ENCODE results near the gene FAM3D. TPM values are rescaled to one million over a fixed set of nuclear protein-coding genes. Genes with fewer than 3 reads are reported as not detected.

Gene FAM3D
- total RNA-seq, 1 donor from 2014 or later: 0.11 TPM

DNA sequence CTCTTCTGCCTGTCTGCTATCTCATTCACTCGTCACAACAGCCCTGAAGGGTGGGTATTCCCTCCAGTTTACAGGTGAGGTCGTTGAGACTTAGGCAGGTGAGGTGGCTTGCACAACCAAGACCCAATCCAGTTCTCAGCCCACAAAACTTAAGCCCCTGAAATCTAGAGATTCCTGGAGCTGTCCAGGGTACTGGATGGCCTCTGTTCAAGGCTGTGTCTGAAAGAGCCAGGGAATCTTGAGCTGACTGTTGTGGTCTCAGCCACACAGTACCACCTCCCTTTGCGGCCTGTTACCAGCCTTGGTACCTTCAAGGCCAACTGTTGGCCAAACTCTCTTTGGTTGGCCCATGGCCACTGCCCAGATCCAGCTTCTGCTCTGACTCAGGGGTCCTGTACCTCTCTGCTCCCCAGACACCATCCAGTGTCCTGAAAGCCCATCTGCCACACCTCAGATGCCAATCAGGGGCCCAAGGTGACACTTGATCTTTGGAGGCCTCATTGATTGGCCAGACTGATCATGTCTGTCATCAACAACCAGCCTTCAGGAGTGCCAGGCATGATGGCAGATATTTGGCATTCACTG lies 78.5 kb downstream of the FAM3D start:
- H3K4me1 ChIP-seq: peaks cover 30% of the 10 kb centered on the region
- peak; percentile 82 for DNase-seq (ENCODE audit: low spot score)
- no peak overlapping the region for H3K9ac ChIP-seq
- no peak overlapping the region for H3K4me2 ChIP-seq
- H2AFZ ChIP-seq (replicated peaks): no peak overlapping the region
- H3K27me3 ChIP-seq: peaks cover 54% of the 10 kb centered on the region
- peaks cover 19% of the 10 kb centered on the region for H3F3A ChIP-seq (ENCODE audit: low read depth)
- H4K20me1 ChIP-seq (ENCODE audit: low read depth): no peaks in the 10 kb centered on the region
- H3K36me3 ChIP-seq: no peaks in the 10 kb centered on the region
- no peak overlapping the region for H3K27ac ChIP-seq
- Mint-ChIP-seq H3K9me3 (peaks cover 3% of the 10 kb centered on the region), H3K27ac (no peak overlapping the region), H3K27me3 (ENCODE audit: insufficient read depth, low read depth) (peaks cover 27% of the 10 kb centered on the region), H3K4me3 (peak overlapping the region; percentile 69), H3K4me1 (peaks cover 50% of the 10 kb centered on the region), H3K36me3 (no peaks in the 10 kb centered on the region)
- TF ChIP-seq CTCF (IDR thresholded peaks at IDR 0.05): no peak
- no peak for TF ChIP-seq EZH2phosphoT487 (IDR thresholded peaks at IDR 0.05)
- TF ChIP-seq EZH2 (IDR thresholded peaks at IDR 0.05): no peak
- H3K4me3 ChIP-seq: no peak overlapping the region
- no peaks in the 10 kb centered on the region for H3K79me2 ChIP-seq (ENCODE audit: low read depth)
- H3K9me3 ChIP-seq (ENCODE audit: low read depth): no peaks in the 10 kb centered on the region

DNA sequence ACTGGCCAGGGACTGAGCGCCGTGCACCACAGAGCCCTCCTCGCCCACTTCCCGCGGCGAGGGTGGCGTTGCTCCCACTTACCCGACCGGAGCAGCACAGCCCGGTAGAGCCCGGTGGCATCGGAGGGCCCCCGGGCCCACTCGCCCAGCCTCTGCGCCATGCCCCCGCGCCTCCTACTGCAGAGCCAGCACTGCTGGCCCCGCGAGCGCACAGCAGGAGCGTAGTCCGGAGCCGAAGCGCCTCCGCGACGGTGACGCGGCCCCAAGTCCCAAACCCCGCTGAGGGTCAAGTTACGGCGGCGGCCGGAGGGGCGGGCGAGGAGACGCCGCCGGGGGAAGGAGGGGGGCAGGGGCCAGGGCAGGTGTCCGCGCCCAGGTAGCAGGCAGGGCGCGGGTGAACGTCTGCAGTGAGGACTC lies 79.8 kb downstream of the FAM3D start:
- Histone ChIP-seq H3K9me3 (ENCODE audit: low read depth) (no peaks in the 10 kb centered on the region), H3K27me3 (peaks cover 54% of the 10 kb centered on the region)

GRCh38 chr3:58585994-58586393 lies 80.6 kb downstream of the FAM3D start:
- Mint-ChIP-seq H3K4me3 (peak overlapping the region; percentile 65), H3K4me1 (peaks cover 63% of the 10 kb centered on the region), H3K36me3 (no peaks in the 10 kb centered on the region), H3K27me3 (ENCODE audit: insufficient read depth, low read depth) (peaks cover 33% of the 10 kb centered on the region), H3K9me3 (peaks cover 3% of the 10 kb centered on the region), H3K27ac (peak overlapping the region; percentile 14)
- Histone ChIP-seq H3K4me3 (peak overlapping the region; percentile 32), H3K9me3 (ENCODE audit: low read depth) (no peaks in the 10 kb centered on the region), H3F3A (ENCODE audit: low read depth) (peaks cover 36% of the 10 kb centered on the region), H3K9ac (no peak overlapping the region), H3K79me2 (ENCODE audit: low read depth) (no peaks in the 10 kb centered on the region), H4K20me1 (ENCODE audit: low read depth) (no peaks in the 10 kb centered on the region), H3K36me3 (no peaks in the 10 kb centered on the region), H2AFZ (replicated peaks) (no peak overlapping the region), H3K27me3 (peaks cover 54% of the 10 kb centered on the region), H3K4me2 (peak overlapping the region; percentile 83), H3K27ac (no peak overlapping the region), H3K4me1 (peaks cover 46% of the 10 kb centered on the region)
- DNase-seq (ENCODE audit: low spot score): peak; percentile 52
- TF ChIP-seq EZH2 (IDR thresholded peaks at IDR 0.05) (peak; percentile 33), EZH2phosphoT487 (IDR thresholded peaks at IDR 0.05) (peak; percentile 21), CTCF (IDR thresholded peaks at IDR 0.05) (no peak)

More for the DNA sequence above, 79.8 kb downstream of the FAM3D start:
- Histone ChIP-seq H3K9ac (no peak overlapping the region), H3K4me2 (peak overlapping the region; percentile 83), H4K20me1 (ENCODE audit: low read depth) (no peaks in the 10 kb centered on the region), H3K27ac (no peak overlapping the region), H3F3A (ENCODE audit: low read depth) (peaks cover 28% of the 10 kb centered on the region), H3K4me3 (peak overlapping the region; percentile 32), H3K36me3 (no peaks in the 10 kb centered on the region), H3K79me2 (ENCODE audit: low read depth) (no peaks in the 10 kb centered on the region), H2AFZ (replicated peaks) (no peak overlapping the region), H3K4me1 (peaks cover 43% of the 10 kb centered on the region)
- H3K4me3 Mint-ChIP-seq: no peak overlapping the region
- TF ChIP-seq EZH2 (IDR thresholded peaks at IDR 0.05) (peak; percentile 53), CTCF (IDR thresholded peaks at IDR 0.05) (no peak), EZH2phosphoT487 (IDR thresholded peaks at IDR 0.05) (peak; percentile 31)
- peak; percentile 59 for DNase-seq (ENCODE audit: low spot score)
- H3K36me3 Mint-ChIP-seq: no peaks in the 10 kb centered on the region
- H3K27me3 Mint-ChIP-seq (ENCODE audit: insufficient read depth, low read depth): peaks cover 29% of the 10 kb centered on the region
- peaks cover 3% of the 10 kb centered on the region for H3K9me3 Mint-ChIP-seq
- H3K27ac Mint-ChIP-seq: no peak overlapping the region
- peaks cover 61% of the 10 kb centered on the region for H3K4me1 Mint-ChIP-seq
